COLO829 (cell line): ENCODE measurements around the gene TAOK1.
"Not testable (repeated sequence)": the region's sequence is repeated elsewhere in the genome, so short reads cannot be mapped to it uniquely, and the experiment has no call there.

ENCODE experiments used
- DNase-seq: peaks from one replicate; pipeline ENCODE4 v3.0.0; 2012; ENCODE audit warnings: low spot score

Gene TAOK1

GRCh38 chr17:29549177-29549923 lies 159.2 kb downstream of the TAOK1 start:
- no peak for DNase-seq

- DNase-seq = no peak
Measured at GRCh38 chr17:29555840-29556239, 165.7 kb downstream of the TAOK1 start.

GRCh38 chr17:29557085-29557738 lies 167.0 kb downstream of the TAOK1 start:
- no peak for DNase-seq

- no peak for DNase-seq
Measured at GRCh38 chr17:29557739-29558116, 167.6 kb downstream of the TAOK1 start.

- DNase-seq = not testable (repeated sequence)
Measured at GRCh38 chr17:29558139-29558538, 168.0 kb downstream of the TAOK1 start.

- no peak for DNase-seq
Measured at GRCh38 chr17:29559640-29560039, 169.5 kb downstream of the TAOK1 start.

- DNase-seq = no peak
Measured at GRCh38 chr17:29560316-29560715, 170.2 kb downstream of the TAOK1 start.

- DNase-seq = no peak
Measured at GRCh38 chr17:29561554-29562517, 171.7 kb downstream of the TAOK1 start.

GRCh38 chr17:29562615-29563014 lies 172.5 kb downstream of the TAOK1 start:
- DNase-seq = no peak

GRCh38 chr17:29563816-29564215 lies 173.7 kb downstream of the TAOK1 start:
- DNase-seq = no peak

- no peak for DNase-seq
Measured at GRCh38 chr17:29565643-29566472, 175.7 kb downstream of the TAOK1 start.

GRCh38 chr17:29566473-29567303 lies 176.5 kb downstream of the TAOK1 start, which contains the start of gene ABHD15:
Gene ABHD15 (minus strand): TSS chr17:29567037. CDS start chr17:29566966, 71 bp downstream.
- DNase-seq = no peak

- DNase-seq = no peak
Measured at GRCh38 chr17:29567304-29567553, 177.1 kb downstream of the TAOK1 start.

GRCh38 chr17:29567554-29568330 lies 177.6 kb downstream of the TAOK1 start:
- no peak for DNase-seq

- DNase-seq = peak; percentile 60
Measured at GRCh38 chr17:29568331-29569244, 178.4 kb downstream of the TAOK1 start, which contains the start of gene TP53I13. Gene TP53I13 (plus strand): TSS chr17:29568701. CDS start chr17:29568759, 58 bp downstream.

- DNase-seq = no peak
Measured at GRCh38 chr17:29569245-29569950, 179.2 kb downstream of the TAOK1 start.

GRCh38 chr17:29570521-29570920 lies 180.4 kb downstream of the TAOK1 start:
- no peak for DNase-seq

- DNase-seq = no peak
Measured at GRCh38 chr17:29571486-29571882, 181.3 kb downstream of the TAOK1 start.
